ENCODE results near the gene SVIP.

DNA sequence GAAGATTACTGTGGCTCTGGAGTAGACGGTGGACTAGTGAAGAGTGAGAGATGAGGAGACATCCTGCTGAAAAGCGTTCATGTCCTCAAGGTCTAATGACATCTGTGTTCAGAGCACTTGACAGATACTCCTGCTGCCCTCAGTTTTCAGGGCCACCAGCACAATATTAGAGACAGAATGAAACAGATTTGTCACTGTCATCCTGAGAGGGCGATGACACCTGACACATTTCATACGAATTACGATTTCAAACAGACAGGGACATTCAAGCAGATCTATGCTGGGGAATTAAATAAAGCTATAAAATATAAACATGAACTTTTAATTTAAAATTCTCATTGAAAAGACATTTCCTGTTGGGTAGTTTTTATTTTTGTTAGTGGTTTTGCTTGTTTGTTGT lies 29.1 kb downstream of the SVIP start:
- TF ChIP-seq POLR2A (IDR thresholded peaks at IDR 0.05; ENCODE audit: low read depth) = no peak
- TF ChIP-seq, protein P1, sequence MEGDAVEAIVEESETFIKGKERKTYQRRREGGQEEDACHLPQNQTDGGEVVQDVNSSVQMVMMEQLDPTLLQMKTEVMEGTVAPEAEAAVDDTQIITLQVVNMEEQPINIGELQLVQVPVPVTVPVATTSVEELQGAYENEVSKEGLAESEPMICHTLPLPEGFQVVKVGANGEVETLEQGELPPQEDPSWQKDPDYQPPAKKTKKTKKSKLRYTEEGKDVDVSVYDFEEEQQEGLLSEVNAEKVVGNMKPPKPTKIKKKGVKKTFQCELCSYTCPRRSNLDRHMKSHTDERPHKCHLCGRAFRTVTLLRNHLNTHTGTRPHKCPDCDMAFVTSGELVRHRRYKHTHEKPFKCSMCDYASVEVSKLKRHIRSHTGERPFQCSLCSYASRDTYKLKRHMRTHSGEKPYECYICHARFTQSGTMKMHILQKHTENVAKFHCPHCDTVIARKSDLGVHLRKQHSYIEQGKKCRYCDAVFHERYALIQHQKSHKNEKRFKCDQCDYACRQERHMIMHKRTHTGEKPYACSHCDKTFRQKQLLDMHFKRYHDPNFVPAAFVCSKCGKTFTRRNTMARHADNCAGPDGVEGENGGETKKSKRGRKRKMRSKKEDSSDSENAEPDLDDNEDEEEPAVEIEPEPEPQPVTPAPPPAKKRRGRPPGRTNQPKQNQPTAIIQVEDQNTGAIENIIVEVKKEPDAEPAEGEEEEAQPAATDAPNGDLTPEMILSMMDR (IDR thresholded peaks at IDR 0.05) = no peak
